Activated naive CD4-positive, alpha-beta T cell treated with anti-CD3 and anti-CD28 coated beads, Interleukin-2, amount 10 ng/mL, durations not matched to agents 7 days and 5 days (primary cell): Measurements from ENCODE around the gene SPINK4.

Experiments
- CTCF ChIA-PET: fragments of 350-600 bp; sonication (Branson Sonifier 250); formaldehyde crosslinking; loops from one replicate; lab custom pipeline; 2021; ENCODE audit warnings: antibody characterized with exemption; lab: Charles Lee
- DNase-seq: peaks from one replicate; pipeline ENCODE4 v3.0.0-alpha.2; 2020
- H3K27ac Mint-ChIP-seq: one replicate; pipeline ENCODE4 v1.8.0; 2021; ENCODE audit warnings: mild to moderate bottlenecking, moderate library complexity, mixed read lengths
- H3K27me3 Mint-ChIP-seq: one replicate; pipeline ENCODE4 v1.8.0; 2021; ENCODE audit warnings: mild to moderate bottlenecking, mixed read lengths
- H3K36me3 Mint-ChIP-seq: one replicate; pipeline ENCODE4 v1.8.0; 2021; ENCODE audit warnings: mixed read lengths
- H3K4me1 Mint-ChIP-seq: one replicate; pipeline ENCODE4 v1.8.0; 2021; ENCODE audit warnings: mixed read lengths
- H3K4me3 Mint-ChIP-seq: one replicate; pipeline ENCODE4 v1.8.0; 2021; ENCODE audit warnings: mild to moderate bottlenecking, moderate library complexity, mixed read lengths
- H3K9me3 Mint-ChIP-seq: one replicate; pipeline ENCODE4 v1.8.0; 2021; ENCODE audit warnings: mixed read lengths

Gene SPINK4

DNA sequence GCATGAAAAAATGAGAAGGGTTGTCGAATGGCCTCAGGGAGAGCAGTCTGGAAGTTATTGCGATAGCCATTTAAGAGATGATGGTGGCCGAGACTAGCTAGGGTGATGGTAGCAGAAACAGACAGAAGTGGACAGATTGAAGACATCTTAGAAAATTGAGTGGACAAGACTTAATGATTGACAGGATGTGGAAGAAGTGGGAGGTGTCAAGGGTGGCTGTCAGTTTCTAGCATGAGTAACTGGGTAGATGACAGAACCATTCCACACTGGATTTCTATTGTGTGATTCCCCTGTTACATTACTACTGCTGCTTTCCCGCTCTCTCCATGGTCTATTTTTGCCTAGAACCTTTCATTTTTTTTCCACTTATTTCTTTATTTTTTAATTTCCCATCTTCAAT is 37.5 kb downstream of the SPINK4 start:
- Mint-ChIP-seq H3K27ac (no peak overlapping the region), H3K27me3 (no peaks in the 10 kb centered on the region), H3K4me1 (peaks cover 3% of the 10 kb centered on the region), H3K4me3 (no peak overlapping the region), H3K36me3 (peaks cover 59% of the 10 kb centered on the region), H3K9me3 (no peaks in the 10 kb centered on the region)
- CTCF ChIA-PET: no interaction called here
- DNase-seq: no peak

DNA sequence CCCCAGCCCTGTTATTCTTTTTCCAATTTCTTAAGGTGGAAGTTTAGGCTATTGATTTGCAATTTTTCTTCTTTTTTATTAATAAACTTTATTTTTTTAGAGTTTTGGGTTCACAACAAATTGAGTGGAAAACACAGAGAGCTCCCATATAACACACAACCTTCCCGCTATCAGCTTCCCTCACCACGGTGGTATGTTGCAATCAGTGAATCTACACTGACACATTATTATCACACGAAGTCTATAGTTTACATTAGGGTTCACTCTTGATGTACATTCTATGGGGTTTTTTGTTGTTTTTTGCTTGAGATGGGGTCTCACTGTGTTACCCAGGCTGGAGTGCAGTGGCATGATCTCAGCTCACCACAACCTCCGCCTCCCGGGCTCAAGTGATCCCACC is 45.5 kb downstream of the SPINK4 start:
- peaks cover 27% of the 10 kb centered on the region for H3K4me1 Mint-ChIP-seq
- H3K27me3 Mint-ChIP-seq: peaks cover 4% of the 10 kb centered on the region
- H3K4me3 Mint-ChIP-seq: no peak overlapping the region
- DNase-seq: no peak
- CTCF ChIA-PET: interaction anchor here (1.0 to 2.6 kb wide), 3 partner anchors 89 to 181 kb away, joined by 3 to 23 read pairs (median 15); no protein-coding TSS in a partner anchor
- H3K36me3 Mint-ChIP-seq: peaks cover 23% of the 10 kb centered on the region
- H3K9me3 Mint-ChIP-seq: no peaks in the 10 kb centered on the region
- H3K27ac Mint-ChIP-seq: no peak overlapping the region

DNA sequence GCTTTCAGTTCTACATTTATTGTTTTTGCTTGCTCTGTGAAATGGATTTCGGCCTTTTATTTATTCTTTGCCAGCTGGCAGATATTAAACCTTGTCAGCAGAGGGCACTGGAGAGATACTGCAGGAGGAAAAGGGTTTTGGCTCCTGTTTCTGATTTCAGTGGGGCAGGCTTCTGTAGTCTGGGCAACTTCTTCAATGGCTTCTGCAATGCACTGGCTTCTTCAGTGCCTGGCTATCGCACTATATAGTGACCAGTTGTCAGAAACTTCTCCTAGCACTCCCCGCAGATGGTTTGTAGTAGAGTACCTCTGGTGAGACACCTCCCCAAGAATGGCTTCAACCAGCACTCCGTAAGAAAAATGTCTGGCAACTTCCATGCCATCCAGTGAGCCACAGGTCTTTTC is 47.1 kb downstream of the SPINK4 start:
- CTCF ChIA-PET: interaction anchor here (0.7 to 2.6 kb wide), 20 partner anchors 11 to 187 kb away, joined by 3 to 23 read pairs (median 4); partner anchors contain the start of genes AQP3 and NOL6
- no peak overlapping the region for H3K4me3 Mint-ChIP-seq
- no peaks in the 10 kb centered on the region for H3K9me3 Mint-ChIP-seq

DNA sequence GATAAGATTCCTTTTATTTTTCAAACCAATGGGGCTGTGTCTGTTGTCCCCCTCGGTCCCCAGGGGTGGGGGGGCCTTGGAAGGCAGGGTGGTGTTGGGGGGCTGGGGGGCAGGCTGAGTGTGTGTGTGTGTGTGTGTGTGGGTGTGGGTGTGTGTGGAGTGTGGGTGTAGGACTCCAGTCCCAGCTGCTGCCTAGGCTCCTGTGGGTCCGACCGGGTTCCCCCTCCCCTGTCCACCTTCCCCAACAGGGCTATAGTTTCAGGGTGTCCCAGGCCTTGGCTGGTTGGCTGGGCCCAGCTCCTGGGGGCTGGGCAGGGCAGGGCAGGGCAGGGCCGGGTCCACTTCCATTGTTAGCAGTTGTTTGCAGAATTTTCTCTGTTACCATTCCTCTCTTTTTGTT is 48.3 kb downstream of the SPINK4 start:
- Mint-ChIP-seq H3K9me3 (no peaks in the 10 kb centered on the region), H3K27me3 (peaks cover 5% of the 10 kb centered on the region), H3K4me3 (no peak overlapping the region), H3K36me3 (peaks cover 27% of the 10 kb centered on the region), H3K27ac (peak overlapping the region; percentile 100), H3K4me1 (peaks cover 52% of the 10 kb centered on the region)
- CTCF ChIA-PET: interaction anchor here (0.6 to 2.6 kb wide), 10 partner anchors 9 to 179 kb away, joined by 3 to 23 read pairs (median 7); partner anchors contain the start of gene AQP3
- no peak for DNase-seq

More for the DNA sequence above, 47.1 kb downstream of the SPINK4 start:
- peaks cover 41% of the 10 kb centered on the region for H3K4me1 Mint-ChIP-seq
- peak overlapping the region; percentile 79 for H3K27ac Mint-ChIP-seq
- H3K36me3 Mint-ChIP-seq: peaks cover 27% of the 10 kb centered on the region
- H3K27me3 Mint-ChIP-seq: peaks cover 5% of the 10 kb centered on the region
- DNase-seq: peak; percentile 72

DNA sequence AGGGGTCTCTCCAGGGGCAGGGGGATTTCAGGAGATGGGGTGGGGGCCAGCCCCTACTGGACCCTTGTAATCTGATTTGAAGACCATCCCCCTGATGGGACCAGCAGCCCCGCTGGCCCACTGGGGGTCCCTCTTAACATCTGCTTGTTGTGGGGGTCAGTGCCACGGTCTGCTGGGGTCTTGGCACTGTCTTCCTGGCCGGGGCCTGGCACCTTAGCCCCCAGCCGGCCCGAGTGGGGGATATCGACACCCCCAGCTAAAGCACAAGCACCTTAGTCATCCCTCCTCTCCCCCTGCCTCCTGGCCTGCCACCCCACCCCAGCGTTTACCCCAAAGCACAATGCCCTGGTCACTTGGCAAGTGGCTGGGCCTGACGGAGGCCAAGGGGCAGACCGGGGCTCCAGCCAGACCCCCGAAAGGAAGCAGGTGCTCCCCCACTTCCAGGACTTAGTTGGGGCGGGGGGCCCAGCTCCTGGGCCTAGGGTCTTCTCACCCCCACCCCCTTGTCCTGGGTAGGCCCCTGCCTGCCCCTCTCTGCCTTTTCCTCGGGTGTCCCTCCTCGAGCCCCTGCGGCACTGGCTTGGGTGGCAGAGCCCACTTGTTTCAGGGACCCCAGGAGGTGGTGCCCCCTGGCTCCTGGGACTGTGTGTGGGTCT is 49.0 kb downstream of the SPINK4 start:
- Mint-ChIP-seq H3K36me3 (peaks cover 30% of the 10 kb centered on the region), H3K27ac (peak overlapping the region; percentile 100), H3K4me1 (peaks cover 58% of the 10 kb centered on the region), H3K4me3 (peak overlapping the region; percentile 19), H3K9me3 (no peaks in the 10 kb centered on the region), H3K27me3 (peaks cover 5% of the 10 kb centered on the region)
- CTCF ChIA-PET: interaction anchor here (2.0 kb wide), 1 partner anchor 178 kb away, joined by 7 read pairs; no protein-coding TSS in a partner anchor
- DNase-seq: peak; percentile 24

DNA sequence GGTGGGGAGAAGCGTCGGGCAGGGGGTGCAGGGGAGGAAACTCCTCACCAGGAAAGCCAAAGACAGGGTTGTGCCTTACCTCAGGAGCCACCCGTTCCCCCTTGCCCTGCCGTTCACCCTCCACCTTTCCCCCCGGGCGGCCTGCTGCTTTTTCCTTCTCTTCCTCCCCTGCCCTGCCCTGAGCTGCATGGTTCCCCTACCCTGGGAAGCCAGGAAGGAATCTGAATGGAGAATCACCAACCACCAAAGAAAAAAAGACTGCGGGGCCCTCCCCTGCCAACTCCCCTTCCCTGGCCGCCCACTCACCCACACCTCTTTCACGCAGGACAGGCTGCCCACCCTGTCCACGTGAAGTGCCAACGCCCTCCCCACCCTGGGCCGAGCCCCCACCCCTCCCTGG is 49.5 kb downstream of the SPINK4 start:
- peaks cover 34% of the 10 kb centered on the region for H3K36me3 Mint-ChIP-seq

DNA sequence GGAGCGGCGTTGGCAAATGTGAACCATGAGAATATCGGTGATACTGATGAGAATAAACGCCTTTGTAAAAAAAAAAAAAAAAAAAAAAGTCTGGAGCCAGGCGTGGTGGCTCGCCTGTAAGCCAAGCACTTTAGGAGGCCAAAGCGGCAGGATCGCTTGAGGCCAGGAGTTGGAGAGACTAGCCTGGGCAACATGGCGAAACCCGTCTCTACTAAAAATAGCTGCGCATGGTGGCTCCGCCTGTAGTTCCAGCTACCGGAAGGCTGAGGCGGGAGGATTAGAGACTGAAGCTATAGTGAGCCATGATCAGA is 49.9 kb downstream of the SPINK4 start:
- CTCF ChIA-PET: interaction anchor here (0.8 to 2.0 kb wide), 5 partner anchors 19 to 177 kb away, joined by 3 to 7 read pairs (median 5); no protein-coding TSS in a partner anchor
- Mint-ChIP-seq H3K4me3 (peak overlapping the region; percentile 91), H3K36me3 (peaks cover 38% of the 10 kb centered on the region), H3K27ac (peak overlapping the region; percentile 100), H3K27me3 (peaks cover 5% of the 10 kb centered on the region), H3K9me3 (no peaks in the 10 kb centered on the region), H3K4me1 (peaks cover 67% of the 10 kb centered on the region)
- DNase-seq: no peak

More for the DNA sequence above, 49.5 kb downstream of the SPINK4 start:
- Mint-ChIP-seq H3K27me3 (peaks cover 5% of the 10 kb centered on the region), H3K4me1 (peaks cover 63% of the 10 kb centered on the region), H3K9me3 (no peaks in the 10 kb centered on the region), H3K27ac (peak overlapping the region; percentile 100), H3K4me3 (peak overlapping the region; percentile 91)
- CTCF ChIA-PET: interaction anchor here (1.0 to 2.0 kb wide), 4 partner anchors 34 to 177 kb away, joined by 3 to 7 read pairs (median 6); no protein-coding TSS in a partner anchor
- DNase-seq: peak; percentile 45

DNA sequence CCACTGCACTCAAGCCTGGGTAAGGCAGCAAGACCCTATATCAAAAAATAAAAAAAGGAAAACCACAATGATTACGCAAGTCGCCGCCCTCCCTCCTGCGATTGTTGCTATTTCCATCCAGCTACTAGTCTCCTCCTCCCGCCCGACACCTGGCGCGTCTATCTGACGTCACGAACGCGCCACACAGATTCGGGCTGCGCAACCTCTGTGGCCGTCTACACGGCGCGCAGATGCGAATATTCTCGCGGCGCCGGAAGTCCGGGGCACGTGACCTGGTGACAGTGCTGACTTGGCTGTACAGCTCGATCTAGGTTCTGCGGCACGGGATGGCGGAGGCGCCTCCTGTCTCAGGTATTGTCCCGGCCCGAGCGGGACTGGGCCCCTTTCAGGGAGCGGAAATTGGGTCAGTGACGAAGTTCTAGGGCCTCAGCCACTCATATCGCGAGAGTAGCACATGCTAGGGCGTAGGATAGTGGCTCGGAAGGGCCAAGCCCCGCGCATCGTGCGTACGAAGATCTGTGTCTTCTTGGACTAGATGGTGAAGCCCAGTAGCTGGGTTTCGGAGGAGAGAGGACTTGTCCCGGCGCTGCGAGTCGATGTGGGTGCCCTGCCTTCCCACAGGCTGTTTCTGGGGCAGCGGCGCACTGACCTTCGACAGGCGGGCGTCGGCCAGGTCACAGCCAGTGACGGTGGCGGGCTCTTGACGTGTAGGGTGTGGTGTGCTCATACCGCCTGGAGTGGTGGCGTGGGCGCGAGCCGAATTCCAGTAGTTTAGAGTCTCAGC is 50.5 kb downstream of the SPINK4 start, which contains the start of gene NFX1:
Gene NFX1, plus strand, starts transcription at position 270 of the 784 bp plus-strand sequence. Its CDS starts 57 bp downstream, at position 327.
- Mint-ChIP-seq H3K9me3 (no peaks in the 10 kb centered on the region), H3K27me3 (peaks cover 5% of the 10 kb centered on the region), H3K27ac (peak within 1 kb of the TSS; percentile 100), H3K4me3 (peak within 1 kb of the TSS; percentile 91), H3K4me1 (peaks cover 71% of the 10 kb centered on the region), H3K36me3 (peaks cover 41% of the 10 kb centered on the region)
- DNase-seq: peak; percentile 99
- CTCF ChIA-PET: interaction anchor here (0.8 to 2.0 kb wide), 5 partner anchors 18 to 176 kb away, joined by 3 to 7 read pairs (median 5); no protein-coding TSS in a partner anchor

DNA sequence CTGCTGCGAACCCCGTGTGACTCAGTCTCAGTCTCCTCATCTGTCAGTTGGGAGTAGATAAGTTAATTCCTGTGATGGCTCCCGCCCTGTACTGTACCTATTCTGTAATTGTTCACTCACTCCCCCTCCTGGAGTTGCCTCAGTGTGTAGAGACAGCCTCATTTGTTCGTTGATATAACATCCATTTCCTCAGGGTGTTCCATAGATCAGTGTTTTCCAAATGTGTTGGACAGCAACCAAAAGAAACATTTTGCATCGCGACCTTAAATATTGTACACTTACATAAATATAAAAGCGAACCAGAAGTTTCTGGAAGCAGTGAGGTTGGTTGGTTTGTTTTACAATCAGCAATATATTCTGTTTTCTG is 51.0 kb downstream of the SPINK4 start:
- peaks cover 74% of the 10 kb centered on the region for H3K4me1 Mint-ChIP-seq
- no peak for DNase-seq
- H3K27ac Mint-ChIP-seq: peak overlapping the region; percentile 100
- peaks cover 44% of the 10 kb centered on the region for H3K36me3 Mint-ChIP-seq
- CTCF ChIA-PET: interaction anchor here (1.6 to 1.7 kb wide), 2 partner anchors 125 to 162 kb away, joined by 5 to 6 read pairs; no protein-coding TSS in a partner anchor
- no peaks in the 10 kb centered on the region for H3K9me3 Mint-ChIP-seq
- peaks cover 5% of the 10 kb centered on the region for H3K27me3 Mint-ChIP-seq
- H3K4me3 Mint-ChIP-seq: peak overlapping the region; percentile 91

DNA sequence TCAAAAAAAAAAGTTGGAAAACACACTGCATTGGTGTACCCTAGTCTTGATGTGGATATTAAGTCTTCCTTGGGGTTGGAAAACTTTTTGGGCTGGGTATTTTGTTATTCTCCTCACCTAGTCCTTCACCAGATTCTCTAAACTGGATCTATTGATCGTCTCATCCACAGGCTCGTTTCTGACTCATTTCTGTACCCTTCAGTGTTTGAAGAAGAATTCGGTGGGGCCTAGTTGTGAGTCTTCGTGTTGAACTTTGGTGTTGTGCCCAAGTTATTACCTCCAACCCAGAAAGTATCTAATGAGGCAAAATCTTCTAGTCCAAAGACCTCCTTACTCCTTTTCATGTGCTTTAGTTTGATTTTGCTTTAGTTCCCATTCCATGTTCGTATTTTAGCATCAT is 51.9 kb downstream of the SPINK4 start:
- CTCF ChIA-PET: no interaction called here
- no peaks in the 10 kb centered on the region for H3K9me3 Mint-ChIP-seq
- peak overlapping the region; percentile 91 for H3K4me3 Mint-ChIP-seq
- no peak for DNase-seq
- peaks cover 49% of the 10 kb centered on the region for H3K36me3 Mint-ChIP-seq
- peaks cover 77% of the 10 kb centered on the region for H3K4me1 Mint-ChIP-seq
- H3K27me3 Mint-ChIP-seq: peaks cover 5% of the 10 kb centered on the region
- peak overlapping the region; percentile 100 for H3K27ac Mint-ChIP-seq

DNA sequence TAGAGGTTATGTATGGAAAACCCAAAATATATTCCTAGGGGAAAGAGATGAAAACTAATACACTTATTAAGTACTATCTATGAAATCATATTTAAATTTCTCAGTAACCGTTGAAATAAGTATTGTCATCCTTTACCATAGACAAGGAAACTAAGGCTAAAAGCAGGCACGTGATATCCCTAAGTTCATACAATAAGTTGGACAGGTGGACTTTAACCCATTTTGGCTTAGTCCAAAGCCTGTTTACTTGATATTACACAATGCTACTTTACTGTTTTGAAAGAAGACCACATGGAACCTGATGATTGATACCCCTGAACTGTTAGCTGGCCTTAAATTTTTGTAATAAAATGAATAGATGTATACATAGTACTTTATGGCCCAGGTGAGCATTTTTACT is 53.8 kb downstream of the SPINK4 start:
- H3K4me3 Mint-ChIP-seq: no peak overlapping the region
- peaks cover 64% of the 10 kb centered on the region for H3K36me3 Mint-ChIP-seq
- CTCF ChIA-PET: no interaction called here
- peaks cover 83% of the 10 kb centered on the region for H3K4me1 Mint-ChIP-seq
- no peak overlapping the region for H3K27ac Mint-ChIP-seq
- no peak for DNase-seq
- no peaks in the 10 kb centered on the region for H3K9me3 Mint-ChIP-seq
- peaks cover 5% of the 10 kb centered on the region for H3K27me3 Mint-ChIP-seq

DNA sequence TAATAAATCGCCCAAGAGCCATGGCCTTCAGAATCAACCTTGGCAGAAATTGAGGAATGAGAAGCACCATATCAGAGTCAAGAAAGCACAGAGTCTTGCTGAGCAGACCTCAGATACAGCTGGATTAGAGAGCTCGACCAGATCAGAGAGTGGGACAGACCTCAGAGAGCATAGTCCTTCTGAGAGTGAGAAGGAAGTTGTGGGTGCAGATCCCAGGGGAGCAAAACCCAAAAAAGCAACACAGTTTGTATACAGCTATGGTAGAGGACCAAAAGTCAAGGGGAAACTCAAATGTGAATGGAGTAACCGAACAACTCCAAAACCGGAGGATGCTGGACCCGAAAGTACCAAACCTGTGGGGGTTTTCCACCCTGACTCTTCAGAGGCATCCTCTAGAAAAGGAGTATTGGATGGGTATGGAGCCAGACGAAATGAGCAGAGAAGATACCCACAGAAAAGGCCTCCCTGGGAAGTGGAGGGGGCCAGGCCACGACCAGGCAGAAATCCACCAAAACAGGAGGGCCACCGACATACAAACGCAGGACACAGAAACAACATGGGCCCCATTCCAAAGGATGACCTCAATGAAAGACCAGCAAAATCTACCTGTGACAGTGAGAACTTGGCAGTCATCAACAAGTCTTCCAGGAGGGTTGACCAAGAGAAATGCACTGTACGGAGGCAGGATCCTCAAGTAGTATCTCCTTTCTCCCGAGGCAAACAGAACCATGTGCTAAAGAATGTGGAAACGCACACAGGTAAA is 54.9 kb downstream of the SPINK4 start:
- H3K4me3 Mint-ChIP-seq: no peak overlapping the region
- no peaks in the 10 kb centered on the region for H3K9me3 Mint-ChIP-seq
- H3K36me3 Mint-ChIP-seq: peaks cover 73% of the 10 kb centered on the region
- no peak overlapping the region for H3K27ac Mint-ChIP-seq
- CTCF ChIA-PET: no interaction called here
- no peak for DNase-seq
- H3K27me3 Mint-ChIP-seq: peaks cover 5% of the 10 kb centered on the region
- peaks cover 89% of the 10 kb centered on the region for H3K4me1 Mint-ChIP-seq

DNA sequence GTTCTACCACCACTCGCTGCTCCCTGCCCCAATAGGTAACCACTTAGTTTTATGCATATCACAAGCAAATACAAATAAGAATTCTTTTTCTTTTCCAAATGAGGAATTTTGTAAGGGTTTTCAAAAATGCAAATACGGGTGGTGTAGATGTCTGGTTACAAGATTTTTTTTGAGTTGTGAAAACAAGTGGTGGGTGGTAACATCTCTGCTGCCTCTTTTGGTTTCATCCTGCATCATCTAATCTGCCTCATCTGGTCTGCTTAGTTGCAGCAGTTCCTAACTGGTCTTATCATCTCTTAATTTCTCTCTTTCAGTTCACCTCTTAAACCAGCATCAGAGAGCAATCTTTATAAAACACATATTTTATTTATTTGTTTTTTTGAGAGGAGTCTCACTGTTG is 55.6 kb downstream of the SPINK4 start:
- Mint-ChIP-seq H3K27ac (no peak overlapping the region), H3K27me3 (peaks cover under 1% of the 10 kb centered on the region), H3K4me3 (no peak overlapping the region), H3K9me3 (no peaks in the 10 kb centered on the region), H3K4me1 (peaks cover 86% of the 10 kb centered on the region), H3K36me3 (peaks cover 72% of the 10 kb centered on the region)
- CTCF ChIA-PET: no interaction called here
- no peak for DNase-seq
